ENCODE measurements around the gene CNOT10.

- TF ChIP-seq, protein P1, sequence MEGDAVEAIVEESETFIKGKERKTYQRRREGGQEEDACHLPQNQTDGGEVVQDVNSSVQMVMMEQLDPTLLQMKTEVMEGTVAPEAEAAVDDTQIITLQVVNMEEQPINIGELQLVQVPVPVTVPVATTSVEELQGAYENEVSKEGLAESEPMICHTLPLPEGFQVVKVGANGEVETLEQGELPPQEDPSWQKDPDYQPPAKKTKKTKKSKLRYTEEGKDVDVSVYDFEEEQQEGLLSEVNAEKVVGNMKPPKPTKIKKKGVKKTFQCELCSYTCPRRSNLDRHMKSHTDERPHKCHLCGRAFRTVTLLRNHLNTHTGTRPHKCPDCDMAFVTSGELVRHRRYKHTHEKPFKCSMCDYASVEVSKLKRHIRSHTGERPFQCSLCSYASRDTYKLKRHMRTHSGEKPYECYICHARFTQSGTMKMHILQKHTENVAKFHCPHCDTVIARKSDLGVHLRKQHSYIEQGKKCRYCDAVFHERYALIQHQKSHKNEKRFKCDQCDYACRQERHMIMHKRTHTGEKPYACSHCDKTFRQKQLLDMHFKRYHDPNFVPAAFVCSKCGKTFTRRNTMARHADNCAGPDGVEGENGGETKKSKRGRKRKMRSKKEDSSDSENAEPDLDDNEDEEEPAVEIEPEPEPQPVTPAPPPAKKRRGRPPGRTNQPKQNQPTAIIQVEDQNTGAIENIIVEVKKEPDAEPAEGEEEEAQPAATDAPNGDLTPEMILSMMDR (IDR thresholded peaks at IDR 0.05) = no peak; the same call in 1 of the 2 replicates
- TF ChIP-seq POLR2AphosphoS5 (IDR thresholded peaks at IDR 0.05; ENCODE audit: low read depth, low read length) (no peak), SIN3A (IDR thresholded peaks at IDR 0.05; ENCODE audit: borderline replicate concordance, insufficient read depth, low read depth, low read length) (no peak), REST (IDR thresholded peaks at IDR 0.05; ENCODE audit: insufficient read depth in 1 of 2, low read depth in 2 of 2, low read length in 1 of 2) (no peak), TCF7L2 (IDR thresholded peaks at IDR 0.05; ENCODE audit: low read depth, low read length) (no peak)
These were observed 48.7 kb downstream of the CNOT10 start for GRCh38 chr3:32733631-32734229.

Data from Panc1 (cell line).